Chondrocyte (in vitro differentiated cells): ENCODE measurements around the gene TLR1. TPM values are rescaled to one million over a fixed set of nuclear protein-coding genes. Genes with fewer than 3 reads are reported as not detected.
A peak's percentile ranks its signal among the peaks of the same experiment; 100 is the strongest.
"Not testable (repeated sequence)": the region's sequence is repeated elsewhere in the genome, so short reads cannot be mapped to it uniquely, and the experiment has no call there.

Experiments
- DNase-seq: peaks from one replicate; pipeline ENCODE4 v3.0.0; 2021; ENCODE audit warnings: mixed read lengths, low spot score
- H3K27ac Mint-ChIP-seq: one replicate; pipeline ENCODE4 v1.8.0; 2021; ENCODE audit warnings: mild to moderate bottlenecking, moderate library complexity, mixed read lengths; ENCODE audit not compliant: unreplicated experiment
- H3K27me3 Mint-ChIP-seq: 2 replicates; pipeline ENCODE4 v1.8.0; 2021; ENCODE audit warnings: low read depth, mixed read lengths
- H3K36me3 Mint-ChIP-seq: 2 replicates; pipeline ENCODE4 v1.8.0; 2021; ENCODE audit warnings: low read depth, mixed read lengths
- H3K4me1 Mint-ChIP-seq: 2 replicates; pipeline ENCODE4 v1.8.0; 2021; ENCODE audit warnings: low read depth, mild to moderate bottlenecking, mixed read lengths
- H3K4me3 Mint-ChIP-seq: one replicate; pipeline ENCODE4 v1.8.0; 2021; ENCODE audit warnings: mild to moderate bottlenecking, moderate library complexity, mixed read lengths; ENCODE audit not compliant: unreplicated experiment
- H3K9me3 Mint-ChIP-seq: 2 replicates; pipeline ENCODE4 v1.8.0; 2021; ENCODE audit warnings: low read depth, mixed read lengths
- total RNA-seq: library from RNA; stranded (reverse); gene quantifications from 3 replicates; pipeline ENCODE4 v1.2.1, GENCODE V29; 2021
- TF ChIP-seq, protein P1 (sequence below): fragments of 200-600 bp; sonication (generic); IDR thresholded peaks from 2 replicates; pipeline ENCODE4 v1.5.0; 2021; ENCODE audit warnings: antibody characterized with exemption, mild to moderate bottlenecking, moderate library complexity

The TLR1 gene
- total RNA-seq, 1 donor from 2014 or later = 0.15 TPM

DNA sequence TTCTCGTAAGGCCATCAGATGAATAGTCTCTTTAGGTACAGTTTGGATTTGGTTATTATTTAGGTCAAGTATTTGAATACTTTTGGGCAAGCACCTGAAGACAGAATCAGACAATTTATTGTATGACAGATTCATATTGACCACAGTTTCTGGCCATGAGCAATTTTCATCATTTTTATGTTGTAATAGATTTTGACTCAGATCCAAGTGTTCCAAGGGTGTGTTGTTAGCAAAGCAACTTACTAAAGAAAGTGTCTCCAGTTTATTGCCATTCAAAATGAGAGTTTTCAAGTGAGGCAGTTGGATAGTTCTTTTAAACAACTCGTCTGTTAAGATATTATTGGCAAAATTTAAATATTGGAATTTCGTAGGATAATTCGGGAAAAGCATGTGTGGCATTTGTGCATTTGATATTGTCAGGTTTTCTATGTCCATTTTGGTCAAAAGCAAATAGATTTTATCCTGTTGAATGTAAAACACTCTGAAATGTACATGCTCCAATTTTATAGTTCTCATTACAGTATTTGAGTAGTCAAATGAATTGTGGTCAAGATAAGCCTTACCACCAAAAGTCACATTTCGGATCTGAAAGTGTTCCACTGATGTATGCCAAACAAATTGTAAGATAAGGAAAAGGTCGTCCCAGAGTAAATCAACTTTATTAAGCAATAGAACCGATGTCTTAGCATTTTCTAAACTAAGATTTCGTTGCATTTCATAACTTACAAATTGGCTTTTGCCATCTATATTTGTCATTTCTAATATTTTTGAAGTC, 30.2 kb downstream of the TLR1 start:
- Mint-ChIP-seq H3K4me1 (peaks cover 3% of the 10 kb centered on the region), H3K36me3 (peaks cover 2% of the 10 kb centered on the region), H3K4me3 (no peak overlapping the region), H3K27ac (no peak overlapping the region), H3K27me3 (no peaks in the 10 kb centered on the region), H3K9me3 (peaks cover 8% of the 10 kb centered on the region)
- DNase-seq = no peak
- TF ChIP-seq, protein P1, sequence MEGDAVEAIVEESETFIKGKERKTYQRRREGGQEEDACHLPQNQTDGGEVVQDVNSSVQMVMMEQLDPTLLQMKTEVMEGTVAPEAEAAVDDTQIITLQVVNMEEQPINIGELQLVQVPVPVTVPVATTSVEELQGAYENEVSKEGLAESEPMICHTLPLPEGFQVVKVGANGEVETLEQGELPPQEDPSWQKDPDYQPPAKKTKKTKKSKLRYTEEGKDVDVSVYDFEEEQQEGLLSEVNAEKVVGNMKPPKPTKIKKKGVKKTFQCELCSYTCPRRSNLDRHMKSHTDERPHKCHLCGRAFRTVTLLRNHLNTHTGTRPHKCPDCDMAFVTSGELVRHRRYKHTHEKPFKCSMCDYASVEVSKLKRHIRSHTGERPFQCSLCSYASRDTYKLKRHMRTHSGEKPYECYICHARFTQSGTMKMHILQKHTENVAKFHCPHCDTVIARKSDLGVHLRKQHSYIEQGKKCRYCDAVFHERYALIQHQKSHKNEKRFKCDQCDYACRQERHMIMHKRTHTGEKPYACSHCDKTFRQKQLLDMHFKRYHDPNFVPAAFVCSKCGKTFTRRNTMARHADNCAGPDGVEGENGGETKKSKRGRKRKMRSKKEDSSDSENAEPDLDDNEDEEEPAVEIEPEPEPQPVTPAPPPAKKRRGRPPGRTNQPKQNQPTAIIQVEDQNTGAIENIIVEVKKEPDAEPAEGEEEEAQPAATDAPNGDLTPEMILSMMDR = no peak

DNA sequence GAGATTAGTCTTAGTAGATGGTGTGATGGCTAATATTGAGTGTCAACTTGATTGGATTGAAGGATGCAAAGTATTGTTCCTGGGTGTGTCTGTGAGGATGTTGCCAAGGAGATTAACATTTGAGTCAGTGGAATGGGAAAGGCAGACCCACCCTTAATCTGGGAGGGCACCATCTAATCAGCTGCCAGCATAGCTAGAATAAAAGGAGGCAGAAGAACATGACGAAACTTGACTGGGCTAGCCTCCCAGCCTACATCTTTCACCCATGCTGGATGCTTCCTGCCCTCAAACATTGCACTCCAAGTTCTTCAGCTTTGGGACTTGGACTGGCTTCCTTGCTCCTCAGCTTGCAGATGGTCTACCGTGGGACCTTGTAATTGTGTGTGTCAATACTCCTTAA, 34.3 kb downstream of the TLR1 start:
- not testable (repeated sequence) for H3K36me3 Mint-ChIP-seq, DNase-seq, H3K27me3 Mint-ChIP-seq, H3K9me3 Mint-ChIP-seq, H3K27ac Mint-ChIP-seq, H3K4me3 Mint-ChIP-seq
- H3K4me1 Mint-ChIP-seq = peaks cover 14% of the 10 kb centered on the region

DNA sequence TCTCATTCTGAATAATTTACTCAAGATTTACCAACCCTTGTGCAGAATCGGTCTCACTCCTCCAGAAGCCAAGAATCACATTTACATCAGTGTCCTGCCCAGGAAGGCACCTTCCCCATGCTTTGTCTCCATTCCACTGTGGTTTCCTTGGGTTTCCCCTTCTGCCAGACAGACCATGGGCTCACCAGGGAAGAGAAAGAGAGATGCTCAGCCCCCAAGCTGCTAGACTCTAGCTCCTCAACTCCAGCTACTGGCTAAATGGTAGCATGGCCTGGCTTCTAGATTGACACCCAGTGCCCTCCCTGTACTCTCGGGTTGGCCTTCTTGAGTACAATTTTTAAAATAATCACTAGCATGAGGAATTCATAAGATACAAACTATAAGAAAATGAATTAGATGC, 34.7 kb downstream of the TLR1 start:
- Mint-ChIP-seq H3K4me1 (peaks cover 14% of the 10 kb centered on the region), H3K27ac (no peak overlapping the region), H3K27me3 (no peaks in the 10 kb centered on the region), H3K36me3 (no peaks in the 10 kb centered on the region), H3K9me3 (peaks cover 8% of the 10 kb centered on the region), H3K4me3 (no peak overlapping the region)
- DNase-seq = no peak
- TF ChIP-seq, protein P1 = no peak

DNA sequence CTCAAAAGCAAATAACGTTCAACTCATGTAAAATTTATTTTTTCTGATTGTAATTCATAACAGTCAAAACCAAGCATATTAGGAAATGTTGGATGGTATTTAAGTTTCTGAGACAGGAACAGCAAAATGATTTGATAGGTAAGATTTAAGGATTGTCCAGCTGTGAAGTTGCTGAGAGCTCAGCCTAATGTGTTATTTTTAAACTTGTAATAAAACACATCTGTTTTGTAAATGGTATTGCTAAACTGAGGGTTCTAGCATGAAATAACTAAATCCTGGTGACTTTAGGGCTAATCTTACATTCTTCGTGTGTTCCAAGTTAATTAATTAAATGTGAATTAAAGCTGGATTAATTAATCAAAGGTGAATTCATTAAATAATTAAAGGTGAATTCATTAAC, 35.1 kb downstream of the TLR1 start:
- no peaks in the 10 kb centered on the region for H3K27me3 Mint-ChIP-seq
- H3K36me3 Mint-ChIP-seq = no peaks in the 10 kb centered on the region
- peaks cover 14% of the 10 kb centered on the region for H3K4me1 Mint-ChIP-seq
- DNase-seq = no peak
- H3K27ac Mint-ChIP-seq = peak overlapping the region; percentile 15
- TF ChIP-seq, protein P1 = no peak
- H3K9me3 Mint-ChIP-seq = peaks cover 6% of the 10 kb centered on the region
- no peak overlapping the region for H3K4me3 Mint-ChIP-seq

DNA sequence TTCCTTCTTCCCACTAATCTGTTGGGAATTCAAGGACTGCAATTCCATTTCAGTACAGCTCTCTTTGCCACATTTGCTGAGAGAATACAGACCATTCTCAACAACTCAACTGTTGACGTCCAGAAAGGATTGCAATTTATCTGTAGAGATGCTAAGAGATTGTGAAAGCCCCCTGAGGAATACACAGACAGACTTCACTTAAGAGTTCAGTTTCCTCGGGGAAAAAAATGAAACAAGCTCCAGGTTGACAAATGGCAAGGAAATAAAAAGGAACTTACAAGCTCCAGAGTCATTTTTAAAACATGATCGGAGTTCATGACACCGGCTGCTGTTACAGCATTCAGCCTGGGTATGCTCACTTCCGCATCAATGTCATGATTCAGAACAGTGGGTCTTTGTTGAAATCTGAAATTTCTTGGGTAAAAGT, 35.6 kb downstream of the TLR1 start:
- no peak overlapping the region for H3K4me3 Mint-ChIP-seq
- TF ChIP-seq, protein P1 = no peak
- H3K36me3 Mint-ChIP-seq = no peaks in the 10 kb centered on the region
- H3K27me3 Mint-ChIP-seq = no peaks in the 10 kb centered on the region
- H3K27ac Mint-ChIP-seq = peak overlapping the region; percentile 15
- H3K9me3 Mint-ChIP-seq = peaks cover 1% of the 10 kb centered on the region
- H3K4me1 Mint-ChIP-seq = peaks cover 14% of the 10 kb centered on the region
- DNase-seq = no peak

DNA sequence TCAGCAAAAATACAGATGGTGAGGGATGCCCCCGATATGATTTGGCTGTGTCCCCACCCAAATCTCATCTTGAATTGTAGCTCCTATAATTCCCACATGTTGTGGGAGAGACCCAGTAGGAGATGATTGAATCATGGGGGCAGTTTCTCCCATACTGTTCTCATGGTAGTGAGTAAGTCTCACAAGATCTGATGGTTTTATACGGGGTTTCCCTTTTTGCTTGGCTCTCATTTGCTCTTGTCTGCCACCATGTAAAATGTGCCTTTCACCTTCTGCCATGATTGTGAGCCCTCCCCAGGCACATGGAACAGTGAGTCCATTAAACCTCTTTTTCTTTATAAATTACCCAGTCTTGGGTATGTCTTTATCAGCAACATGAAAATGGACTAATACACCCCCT, 37.7 kb downstream of the TLR1 start:
- H3K27me3 Mint-ChIP-seq, H3K9me3 Mint-ChIP-seq, H3K36me3 Mint-ChIP-seq, H3K4me3 Mint-ChIP-seq, DNase-seq, H3K27ac Mint-ChIP-seq: not testable (repeated sequence)
- H3K4me1 Mint-ChIP-seq = peaks cover 14% of the 10 kb centered on the region
